ENCODE measurements around the gene ZNHIT2. TPM values are rescaled to one million over a fixed set of nuclear protein-coding genes. Genes with fewer than 3 reads are reported as not detected.

Gene ZNHIT2
- total RNA-seq, 1 donor from 2014 or later: 11.4 TPM

DNA sequence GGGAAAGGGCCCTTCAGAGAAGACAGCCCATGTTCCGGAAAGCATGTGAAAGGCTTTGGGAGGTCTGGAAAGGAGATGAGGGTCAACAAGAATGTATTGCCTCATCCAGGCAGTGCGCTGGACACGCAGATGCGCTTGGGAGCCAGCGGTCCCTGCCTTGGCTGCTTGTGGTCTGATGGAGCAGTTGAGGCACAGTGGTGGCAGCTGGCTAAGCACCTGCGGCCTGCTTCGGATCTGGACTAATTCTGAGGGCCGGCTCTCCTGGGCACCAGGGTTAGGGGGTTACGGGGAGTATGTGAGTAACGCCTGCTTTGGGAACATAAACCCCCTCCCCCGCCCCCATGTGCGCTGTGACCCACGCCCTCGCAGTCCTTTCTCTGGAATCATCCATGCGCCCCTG lies 10.4 kb downstream of the ZNHIT2 start:
- TF ChIP-seq, protein P1, sequence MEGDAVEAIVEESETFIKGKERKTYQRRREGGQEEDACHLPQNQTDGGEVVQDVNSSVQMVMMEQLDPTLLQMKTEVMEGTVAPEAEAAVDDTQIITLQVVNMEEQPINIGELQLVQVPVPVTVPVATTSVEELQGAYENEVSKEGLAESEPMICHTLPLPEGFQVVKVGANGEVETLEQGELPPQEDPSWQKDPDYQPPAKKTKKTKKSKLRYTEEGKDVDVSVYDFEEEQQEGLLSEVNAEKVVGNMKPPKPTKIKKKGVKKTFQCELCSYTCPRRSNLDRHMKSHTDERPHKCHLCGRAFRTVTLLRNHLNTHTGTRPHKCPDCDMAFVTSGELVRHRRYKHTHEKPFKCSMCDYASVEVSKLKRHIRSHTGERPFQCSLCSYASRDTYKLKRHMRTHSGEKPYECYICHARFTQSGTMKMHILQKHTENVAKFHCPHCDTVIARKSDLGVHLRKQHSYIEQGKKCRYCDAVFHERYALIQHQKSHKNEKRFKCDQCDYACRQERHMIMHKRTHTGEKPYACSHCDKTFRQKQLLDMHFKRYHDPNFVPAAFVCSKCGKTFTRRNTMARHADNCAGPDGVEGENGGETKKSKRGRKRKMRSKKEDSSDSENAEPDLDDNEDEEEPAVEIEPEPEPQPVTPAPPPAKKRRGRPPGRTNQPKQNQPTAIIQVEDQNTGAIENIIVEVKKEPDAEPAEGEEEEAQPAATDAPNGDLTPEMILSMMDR (conservative IDR thresholded peaks at IDR 0.05): no peak
- H3K9me3 Mint-ChIP-seq: no peaks in the 10 kb centered on the region
- no peak overlapping the region for H3K4me3 Mint-ChIP-seq
- no peak overlapping the region for H3K27ac Mint-ChIP-seq
- H3K27me3 Mint-ChIP-seq: no peaks in the 10 kb centered on the region
- DNase-seq (ENCODE audit: extremely low spot score, unreplicated experiment): no peak
- H3K4me1 Mint-ChIP-seq (ENCODE audit: unreplicated experiment): peaks cover 8% of the 10 kb centered on the region
- H3K36me3 Mint-ChIP-seq: no peaks in the 10 kb centered on the region

DNA sequence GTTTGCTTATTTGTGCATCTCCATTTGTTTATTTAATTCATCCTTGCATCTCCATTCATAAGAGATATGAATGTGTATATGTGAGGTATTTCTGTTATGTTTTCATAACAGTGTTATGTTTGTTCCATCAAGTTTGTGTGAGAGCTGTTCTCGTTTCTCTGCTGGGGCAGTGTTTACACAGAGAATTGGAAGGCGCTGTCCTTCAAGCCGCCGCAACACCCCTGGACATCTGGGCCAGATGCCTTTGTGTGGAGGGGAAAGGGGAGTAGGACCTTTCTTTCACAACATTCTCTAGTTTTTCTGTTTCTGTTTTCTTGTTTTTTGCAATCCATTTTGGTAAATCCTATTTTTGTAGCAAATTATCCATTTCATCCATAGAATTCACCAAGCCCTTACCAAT lies 12.9 kb downstream of the ZNHIT2 start:
- TF ChIP-seq, protein P1 (conservative IDR thresholded peaks at IDR 0.05): no peak
- H3K4me3 Mint-ChIP-seq: no peak overlapping the region
- no peaks in the 10 kb centered on the region for H3K9me3 Mint-ChIP-seq
- H3K36me3 Mint-ChIP-seq: no peaks in the 10 kb centered on the region
- no peak overlapping the region for H3K27ac Mint-ChIP-seq
- H3K4me1 Mint-ChIP-seq (ENCODE audit: unreplicated experiment): no peaks in the 10 kb centered on the region
- no peak for DNase-seq (ENCODE audit: extremely low spot score, unreplicated experiment)
- no peaks in the 10 kb centered on the region for H3K27me3 Mint-ChIP-seq

DNA sequence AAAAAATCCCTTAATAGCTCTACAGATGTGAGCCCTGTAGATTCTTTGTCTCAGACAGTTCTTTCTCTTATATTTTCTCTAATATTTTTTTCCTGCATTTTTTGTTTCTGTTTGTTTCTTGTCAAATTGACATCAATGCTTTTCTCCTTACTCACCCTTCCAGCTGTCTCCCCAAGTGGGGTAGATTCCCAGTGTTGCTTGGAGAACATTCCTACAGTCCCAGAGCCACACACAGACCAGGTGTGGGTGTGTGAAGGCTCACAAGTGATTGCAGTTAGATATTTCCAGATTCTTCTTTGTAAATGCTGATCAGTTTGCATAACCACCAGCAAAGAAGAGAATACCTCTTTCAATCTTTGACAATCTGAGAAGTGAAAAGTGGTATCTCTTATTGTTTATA lies 14.0 kb downstream of the ZNHIT2 start:
- TF ChIP-seq, protein P1 (conservative IDR thresholded peaks at IDR 0.05): no peak
- Mint-ChIP-seq H3K4me1 (ENCODE audit: unreplicated experiment) (no peaks in the 10 kb centered on the region), H3K27me3 (no peaks in the 10 kb centered on the region), H3K27ac (no peak overlapping the region), H3K36me3 (no peaks in the 10 kb centered on the region), H3K9me3 (no peaks in the 10 kb centered on the region), H3K4me3 (no peak overlapping the region)
- DNase-seq (ENCODE audit: extremely low spot score, unreplicated experiment): no peak

DNA sequence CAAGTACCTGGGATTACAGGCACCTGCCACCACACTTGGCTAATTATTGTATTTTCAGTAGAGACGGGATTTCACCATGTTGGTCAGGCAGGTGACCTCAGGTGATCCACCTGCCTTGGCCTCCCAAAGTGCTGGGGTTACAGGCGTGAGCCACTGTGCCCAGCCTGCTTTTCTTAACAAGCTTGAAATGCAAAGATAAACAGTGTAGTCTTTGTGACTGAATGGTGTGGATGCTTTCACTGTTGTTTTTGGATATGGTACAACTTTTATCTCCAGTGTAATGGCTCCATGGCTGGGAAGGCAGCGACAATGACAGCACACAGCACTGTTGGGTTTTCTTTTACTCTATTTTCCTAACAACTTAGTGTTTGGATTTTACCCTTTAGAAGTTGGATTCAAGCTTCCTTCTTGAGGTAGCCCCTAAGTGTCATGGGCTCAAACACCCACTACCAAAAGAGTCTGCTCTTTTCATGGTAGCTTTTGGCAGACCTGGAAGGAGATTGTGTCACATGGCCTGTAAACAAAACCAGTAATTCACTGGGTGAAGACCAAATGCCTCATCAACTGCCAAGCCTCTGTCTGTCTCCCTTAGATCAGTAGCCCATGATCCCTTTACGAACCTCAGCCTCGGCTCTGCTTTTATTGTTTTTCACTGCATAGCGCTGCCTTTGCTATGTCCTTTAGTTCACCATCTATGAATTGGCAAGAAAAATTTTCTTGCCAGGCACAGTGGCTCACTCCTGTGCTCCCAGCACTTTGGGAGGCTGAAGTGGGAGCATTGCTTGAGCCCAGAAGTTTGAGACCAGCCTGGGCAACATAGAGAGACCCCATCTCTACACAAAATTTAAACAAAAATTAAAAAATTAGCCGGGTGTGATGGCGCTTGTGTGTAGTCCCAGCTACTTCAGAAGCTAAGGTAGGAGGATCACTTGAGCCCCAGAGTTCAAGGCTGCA lies 15.1 kb downstream of the ZNHIT2 start:
- Mint-ChIP-seq H3K36me3 (no peaks in the 10 kb centered on the region), H3K4me3 (no peak overlapping the region), H3K4me1 (ENCODE audit: unreplicated experiment) (no peaks in the 10 kb centered on the region), H3K9me3 (no peaks in the 10 kb centered on the region), H3K27me3 (no peaks in the 10 kb centered on the region), H3K27ac (no peak overlapping the region)
- TF ChIP-seq, protein P1 (conservative IDR thresholded peaks at IDR 0.05): no peak
- no peak for DNase-seq (ENCODE audit: extremely low spot score, unreplicated experiment)

DNA sequence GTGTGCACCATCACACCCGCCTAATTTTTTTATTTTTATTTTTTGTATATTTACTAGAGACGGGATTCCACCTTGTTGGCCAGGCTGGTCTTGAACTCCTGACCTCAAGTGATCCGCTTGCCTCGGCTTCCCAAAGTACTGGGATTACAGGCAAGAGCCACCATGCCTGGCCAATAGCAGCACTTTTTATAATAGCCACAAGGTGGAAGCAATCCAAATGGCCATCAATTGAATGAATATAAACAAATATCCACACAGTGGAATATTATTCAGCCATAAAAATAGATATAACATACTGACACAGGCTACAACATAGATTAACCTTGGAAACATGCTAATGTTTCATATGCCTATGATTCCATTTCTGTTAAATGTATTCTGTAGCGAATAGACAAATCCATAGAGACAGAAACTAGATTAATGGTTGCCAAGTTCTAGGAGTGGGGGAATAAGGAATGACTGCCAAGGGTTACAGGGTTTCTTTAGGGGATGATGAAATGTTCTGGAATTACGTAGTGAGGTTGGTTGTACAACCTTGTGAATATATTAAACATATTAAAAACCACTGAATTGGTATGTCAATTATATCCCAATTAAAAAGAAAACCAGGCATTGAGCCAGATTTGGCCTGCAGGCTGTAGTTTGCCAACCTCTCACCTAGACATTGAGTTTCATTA lies 16.7 kb downstream of the ZNHIT2 start:
- TF ChIP-seq, protein P1 (conservative IDR thresholded peaks at IDR 0.05): peak; percentile 51
- Mint-ChIP-seq H3K4me3 (peak overlapping the region; percentile 11), H3K27ac (peak overlapping the region; percentile 68), H3K9me3 (no peaks in the 10 kb centered on the region), H3K4me1 (ENCODE audit: unreplicated experiment) (peaks cover 2% of the 10 kb centered on the region), H3K27me3 (no peaks in the 10 kb centered on the region), H3K36me3 (no peaks in the 10 kb centered on the region)
- DNase-seq (ENCODE audit: extremely low spot score, unreplicated experiment): no peak

Measured in type B pancreatic cell (in vitro differentiated cells).